Gastroesophageal sphincter (tissue), 4 donors: ENCODE results near the gene CDH13. TPM values are rescaled to one million over a fixed set of nuclear protein-coding genes. Genes with fewer than 3 reads are reported as not detected.

ENCODE experiments used
- ATAC-seq: fragments of 150-250 bp; one replicate; pipeline ENCODE4 v1.9.1; 2016; ENCODE audit warnings: mild to moderate bottlenecking, moderate library complexity
- H3K27ac ChIP-seq, 4 donors: fragments of 200-600 bp; sonication (generic) in 3 of 4; 1 replicate in 3 of 4; 2 replicates in 1 of 4; pipeline ENCODE4 v1.5.1; 2016 to 2019
- H3K27me3 ChIP-seq: fragments of 200-600 bp; sonication (generic); one replicate; pipeline ENCODE4 v1.5.1; 2019
- H3K36me3 ChIP-seq, 2 donors: fragments of 200-600 bp; sonication (generic); one replicate each; pipeline ENCODE4 v1.5.1; 2019; ENCODE audit warnings: control low read depth in 1 of 2
- H3K4me1 ChIP-seq, 3 donors: fragments of 200-600 bp; sonication (generic); 1 replicate in 2 of 3; 2 replicates in 1 of 3; pipeline ENCODE4 v1.5.1; 2016 to 2019; ENCODE audit warnings: control low read depth in 2 of 3
- H3K4me3 ChIP-seq, 2 donors: fragments of 200-600 bp; sonication (generic); one replicate each; pipeline ENCODE4 v1.5.1; 2019; ENCODE audit warnings: mild to moderate bottlenecking in 1 of 2, moderate library complexity in 1 of 2
- H3K9me3 ChIP-seq, 3 donors: fragments of 200-600 bp; sonication (generic); one replicate each; pipeline ENCODE4 v1.5.1; 2017 to 2019; ENCODE audit warnings: control low read depth in 2 of 3
- CTCF ChIP-seq, 4 experiments: fragments of 200-600 bp in 2 of 4; fragments of 450-650 bp in 2 of 4; sonication (generic) in 1 of 4; IDR thresholded peaks; one replicate each; pipeline ENCODE4 v1.5.1; 2017 to 2019; ENCODE audit warnings: antibody characterized with exemption in 4 of 4, mild to moderate bottlenecking in 2 of 4, moderate library complexity in 2 of 4
- EP300 ChIP-seq: sonication (generic); formaldehyde crosslinking; IDR thresholded peaks from one replicate; pipeline ENCODE4 v1.6.1; 2017; ENCODE audit warnings: antibody characterized with exemption, mild to moderate bottlenecking
- POLR2A ChIP-seq, 2 donors: fragments of 450-650 bp; IDR thresholded peaks; one replicate each; pipeline ENCODE4 v1.6.1; 2017; ENCODE audit warnings: antibody characterized with exemption in 2 of 2, mild to moderate bottlenecking in 2 of 2, moderate library complexity in 1 of 2
- POLR2AphosphoS5 ChIP-seq: sonication (generic); formaldehyde crosslinking; IDR thresholded peaks from one replicate; pipeline ENCODE4 v1.6.1; 2017; ENCODE audit warnings: antibody characterized with exemption
- WGBS, 2 donors: methylation state at CpG; one replicate each; pipeline ENCODE4 v1.1.5; 2018; ENCODE audit warnings: low coverage in 1 of 2; 5-methylcytosine and 5-hydroxymethylcytosine counted together
- total RNA-seq, 4 donors: library from RNA; depleted of rRNA; stranded (reverse); fragments of >200 nt; gene quantifications; one replicate each; pipeline ENCODE4 v1.1.0, GENCODE V29; 2016

CDH13 gene
- total RNA-seq, 4 donors from 2014 or later = 4.2 to 22.3 (median 11.4) TPM

- Histone ChIP-seq H3K4me1 (no peaks in the 10 kb centered on the region), H3K27ac (no peak overlapping the region), H3K4me3 (no peak overlapping the region), H3K36me3 (no peaks in the 10 kb centered on the region), H3K9me3 (no peaks in the 10 kb centered on the region), H3K27me3 (peaks cover under 1% of the 10 kb centered on the region)
- WGBS, 2 donors = 80 to 81% methylated on average over 1 to 6 of the region's 6 CpGs
- no peak for ATAC-seq
- TF ChIP-seq EP300 (no peak), POLR2AphosphoS5 (no peak), CTCF (IDR thresholded peaks at IDR 0.05) (no peak), POLR2A (IDR thresholded peaks at IDR 0.05) (no peak)
Measured at GRCh38 chr16:83455716-83456115, 828.9 kb downstream of the CDH13 start.

- H3K9me3 ChIP-seq = no peaks in the 10 kb centered on the region
- no peak for ATAC-seq
- H3K27ac ChIP-seq = no peak overlapping the region
- no peaks in the 10 kb centered on the region for H3K27me3 ChIP-seq
- no peaks in the 10 kb centered on the region for H3K36me3 ChIP-seq
- no peak for TF ChIP-seq CTCF (IDR thresholded peaks at IDR 0.05)
- H3K4me1 ChIP-seq = no peaks in the 10 kb centered on the region
- H3K4me3 ChIP-seq = no peak overlapping the region
- WGBS, 2 donors = 79 to 81% methylated on average over 7 of the region's 8 CpGs
Measured at GRCh38 chr16:83456934-83457333, 830.2 kb downstream of the CDH13 start.

DNA sequence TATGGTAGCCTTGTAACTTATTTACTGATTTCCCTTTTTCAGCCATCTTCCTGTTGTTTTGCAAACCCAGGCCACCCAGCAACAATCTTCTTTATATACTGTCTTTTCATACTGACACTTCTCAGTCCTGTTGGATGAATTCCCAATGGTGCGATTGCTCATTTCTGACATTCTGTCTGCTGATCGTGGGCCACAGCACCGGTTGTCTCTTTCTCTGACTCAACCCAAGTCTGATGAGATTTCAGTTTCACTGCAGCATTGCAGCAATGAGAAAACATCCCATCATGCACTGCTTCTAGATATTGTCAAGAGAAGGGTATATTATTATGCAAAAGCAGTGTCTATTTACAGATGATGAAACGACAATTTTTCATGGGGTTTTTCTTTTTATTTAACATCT, 831.8 kb downstream of the CDH13 start:
- ATAC-seq = no peak
- peaks cover 3% of the 10 kb centered on the region for H3K27me3 ChIP-seq
- H3K36me3 ChIP-seq = no peaks in the 10 kb centered on the region
- H3K4me3 ChIP-seq = no peak overlapping the region
- H3K27ac ChIP-seq = no peak overlapping the region
- TF ChIP-seq POLR2AphosphoS5 (no peak), CTCF (IDR thresholded peaks at IDR 0.05) (no peak), POLR2A (IDR thresholded peaks at IDR 0.05) (no peak), EP300 (no peak)
- WGBS, 2 donors = 55 to 73% methylated on average over 3 to 4 of the region's 4 CpGs
- no peaks in the 10 kb centered on the region for H3K4me1 ChIP-seq
- H3K9me3 ChIP-seq = no peaks in the 10 kb centered on the region

DNA sequence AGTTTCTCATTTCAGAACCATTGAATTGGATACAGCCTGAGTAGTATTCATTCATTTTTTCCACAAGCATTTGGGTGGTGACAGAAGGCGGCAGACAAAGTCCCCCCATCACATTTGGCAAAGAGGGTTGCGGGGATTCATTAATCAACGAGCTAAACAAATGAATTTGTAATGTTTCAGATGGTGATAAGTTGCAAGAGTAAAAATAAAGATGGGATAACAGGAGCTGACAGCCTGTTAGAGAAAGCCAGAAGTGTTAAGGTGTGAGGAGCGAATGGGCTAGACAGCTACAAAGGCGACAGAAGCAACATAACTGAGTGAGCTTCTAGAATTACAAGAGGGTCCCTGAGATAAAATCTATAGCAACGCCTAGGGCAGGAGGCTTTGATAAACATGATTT, 838.2 kb downstream of the CDH13 start:
- H3K4me3 ChIP-seq = no peak overlapping the region
- H3K4me1 ChIP-seq = no peaks in the 10 kb centered on the region
- H3K27me3 ChIP-seq = peaks cover 3% of the 10 kb centered on the region
- H3K36me3 ChIP-seq = no peaks in the 10 kb centered on the region
- TF ChIP-seq POLR2AphosphoS5 (no peak), CTCF (IDR thresholded peaks at IDR 0.05) (no peak), POLR2A (IDR thresholded peaks at IDR 0.05) (no peak)
- no peak overlapping the region for H3K27ac ChIP-seq
- no peak for ATAC-seq
- WGBS, 2 donors = 47 to 58% methylated on average over 5 to 6 of the region's 6 CpGs
- H3K9me3 ChIP-seq = no peaks in the 10 kb centered on the region

GRCh38 chr16:83470416-83470815, 843.6 kb downstream of the CDH13 start:
- no peaks in the 10 kb centered on the region for H3K9me3 ChIP-seq
- H3K4me1 ChIP-seq = no peaks in the 10 kb centered on the region
- no peaks in the 10 kb centered on the region for H3K36me3 ChIP-seq
- 65 to 67% methylated on average over 3 of the region's 3 CpGs for WGBS, 2 donors
- no peak for TF ChIP-seq POLR2AphosphoS5
- no peak for TF ChIP-seq CTCF (IDR thresholded peaks at IDR 0.05)
- no peak for TF ChIP-seq POLR2A (IDR thresholded peaks at IDR 0.05)
- ATAC-seq = no peak
- H3K4me3 ChIP-seq = no peak overlapping the region
- H3K27me3 ChIP-seq = no peaks in the 10 kb centered on the region
- H3K27ac ChIP-seq = no peak overlapping the region
